GM18511 (cell line): ENCODE data around the gene B3GAT1.
"Not testable (repeated sequence)": the region's sequence is repeated elsewhere in the genome, so short reads cannot be mapped to it uniquely, and the experiment has no call there.

Source experiments
- ATAC-seq: cut with Tn5 transposase; IDR thresholded peaks from one replicate; pipeline ENCODE4 v1.9.1; 2021; ENCODE audit warnings: mild to moderate bottlenecking, moderate library complexity; ENCODE audit not compliant: unreplicated experiment

The B3GAT1 gene

DNA sequence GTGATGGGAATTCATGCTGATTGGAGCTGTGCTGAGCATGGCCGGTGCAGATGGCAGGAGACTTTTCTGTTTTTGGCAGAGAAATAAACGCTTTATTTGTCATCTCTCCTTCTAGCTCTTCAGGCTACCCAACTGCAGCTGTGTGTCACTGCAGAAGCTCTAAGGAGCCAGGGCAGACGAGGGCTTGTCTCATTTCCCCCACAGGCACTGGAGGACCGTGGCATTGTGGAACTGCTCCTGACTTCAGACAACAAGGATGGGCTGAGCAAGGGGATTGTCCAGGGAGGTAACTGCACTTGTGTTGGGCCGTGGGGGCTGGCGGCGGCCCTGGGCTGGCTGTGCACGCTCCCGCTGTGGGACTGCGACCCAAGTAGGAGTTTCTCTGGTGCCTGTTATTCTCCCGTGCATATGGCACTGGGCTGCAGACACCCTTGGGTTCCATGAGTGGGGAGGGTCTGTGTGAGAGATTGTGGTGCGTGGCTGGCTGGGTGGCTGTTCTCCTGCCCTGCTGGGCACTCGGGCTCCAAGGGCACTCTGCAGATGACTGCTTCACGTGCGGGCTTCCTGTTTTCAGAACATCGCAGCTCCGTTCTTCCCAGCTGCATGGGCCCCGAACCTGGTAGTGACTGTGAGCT, 53.1 kb downstream of the B3GAT1 start:
- ATAC-seq, result no peak

DNA sequence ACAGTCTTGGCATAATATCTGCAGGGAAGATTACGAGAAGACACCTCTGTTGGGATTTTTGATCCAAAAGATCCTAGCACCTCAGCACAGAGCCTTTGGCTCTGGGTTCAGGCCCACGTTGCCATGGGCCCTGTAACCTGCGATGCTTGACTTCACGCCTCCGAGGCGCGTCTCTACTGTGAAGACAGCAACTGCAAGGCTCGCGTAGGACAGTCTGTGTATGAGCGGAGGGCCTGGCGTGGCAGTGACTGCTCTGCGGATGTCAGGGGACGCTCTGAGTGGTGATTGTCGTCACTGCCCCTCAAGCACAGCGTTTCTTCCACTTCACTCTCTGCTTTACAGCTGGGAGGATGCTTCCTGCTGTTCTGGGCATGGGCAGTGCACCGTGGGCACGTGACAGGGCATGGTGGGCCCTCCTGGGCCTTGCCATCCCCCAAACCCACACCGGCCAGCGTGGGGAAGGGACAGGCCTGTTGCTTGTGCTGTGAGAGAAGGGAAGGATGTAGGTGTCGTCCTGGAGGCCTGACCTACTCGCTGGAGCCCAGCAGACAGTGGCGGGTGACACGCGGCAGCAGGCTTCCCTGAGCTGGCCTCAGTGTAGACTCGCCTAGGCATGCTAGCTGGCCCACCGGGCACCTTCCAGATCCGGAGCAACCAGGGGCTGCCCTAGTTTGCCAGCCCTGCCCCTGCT, 53.7 kb downstream of the B3GAT1 start:
- ATAC-seq, result no peak

DNA sequence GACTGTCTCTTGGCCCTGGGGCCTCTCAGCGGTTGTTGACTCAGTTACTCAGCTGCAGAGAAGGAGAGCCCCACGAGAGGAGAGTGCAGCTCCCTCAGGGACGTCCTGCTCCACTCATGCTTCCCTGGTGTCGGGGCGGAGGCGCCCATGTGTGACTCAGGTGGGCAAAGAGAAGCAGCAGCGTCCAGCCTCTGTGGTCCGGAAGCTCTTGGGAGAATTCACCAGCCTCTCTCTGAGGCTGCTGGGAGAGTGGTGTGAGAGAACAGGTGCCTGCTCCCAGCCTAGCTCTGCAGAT, 54.5 kb downstream of the B3GAT1 start:
- no peak for ATAC-seq

DNA sequence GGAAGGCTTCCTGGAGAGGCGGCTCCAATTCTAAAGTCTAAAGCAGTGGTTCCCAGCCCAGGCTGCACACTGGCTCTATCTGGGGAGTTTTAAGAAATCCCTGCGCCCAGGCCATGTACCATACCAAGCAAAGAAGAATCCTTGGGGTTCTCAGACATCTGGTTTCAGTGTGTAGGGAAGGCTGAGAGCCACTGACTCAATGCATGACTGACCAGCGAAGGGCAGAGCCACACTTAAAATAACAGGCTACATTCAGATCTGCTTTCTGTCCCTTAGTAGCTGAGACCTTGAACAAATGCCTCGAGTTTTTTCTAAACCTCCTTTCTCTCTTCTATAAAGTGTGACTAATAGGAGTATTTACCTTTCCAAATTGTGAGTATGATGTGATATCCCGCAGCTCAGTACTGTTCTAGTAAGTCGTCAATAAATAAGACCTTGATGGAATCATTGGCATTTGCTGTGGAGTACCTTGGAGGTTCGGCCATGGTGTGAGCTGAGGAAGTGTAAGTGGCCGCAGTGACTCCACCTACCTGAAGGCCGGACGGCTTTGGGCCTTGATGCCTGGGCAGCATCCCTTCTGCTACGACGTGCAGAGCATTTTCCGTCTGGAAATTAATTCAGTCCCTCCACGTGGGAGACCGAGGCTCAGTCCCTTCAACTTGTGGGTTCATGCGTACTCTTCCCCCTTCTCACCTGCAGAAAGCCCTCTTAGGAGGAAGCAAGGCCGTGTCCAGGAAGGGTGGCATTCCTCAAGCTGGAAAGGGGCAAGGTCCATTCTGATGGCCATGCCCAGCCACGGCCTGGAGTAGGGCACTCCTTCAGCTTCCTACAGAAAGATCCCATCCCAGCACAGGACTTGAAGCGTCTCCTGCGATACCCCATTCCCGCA, 55.1 kb downstream of the B3GAT1 start:
- ATAC-seq, result no peak

DNA sequence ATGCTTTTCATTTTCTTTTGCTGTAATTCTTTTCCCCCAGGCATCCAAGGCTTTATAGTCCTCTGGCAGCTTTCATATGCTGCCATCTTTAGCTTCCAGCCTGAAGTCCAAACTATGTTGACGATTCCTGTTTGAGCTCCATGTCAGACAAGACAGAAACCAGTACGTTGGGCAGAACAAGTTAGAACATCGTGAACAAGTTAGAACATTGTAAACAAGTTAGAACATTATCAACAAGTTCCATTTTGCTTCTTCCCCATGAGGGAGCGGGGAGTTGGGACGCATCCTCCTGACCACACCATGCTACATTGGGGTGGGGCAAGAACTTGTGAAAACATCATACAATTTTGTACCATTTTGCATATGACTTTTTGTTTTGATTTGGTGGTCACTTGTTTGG, 56.4 kb downstream of the B3GAT1 start:
- no peak for ATAC-seq

DNA sequence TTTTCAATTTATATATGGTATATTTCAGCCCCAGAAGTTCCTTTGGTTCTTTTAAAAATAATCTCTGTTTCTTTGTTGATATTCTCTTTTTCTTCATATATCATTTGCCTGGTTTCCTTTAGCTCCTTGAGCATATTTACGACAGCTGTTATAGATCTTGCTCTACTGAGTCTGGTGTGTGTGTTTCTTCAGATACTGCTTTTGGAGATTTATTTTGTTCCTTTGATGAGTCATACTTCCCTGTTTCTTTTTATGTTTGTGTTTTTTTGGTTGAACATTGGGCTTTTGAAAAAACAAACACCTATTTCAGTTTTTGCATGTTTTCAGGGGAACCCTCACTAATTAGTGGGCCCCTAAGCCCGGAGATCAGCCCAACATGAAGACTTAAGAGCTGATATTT, 56.9 kb downstream of the B3GAT1 start:
- no peak for ATAC-seq

DNA sequence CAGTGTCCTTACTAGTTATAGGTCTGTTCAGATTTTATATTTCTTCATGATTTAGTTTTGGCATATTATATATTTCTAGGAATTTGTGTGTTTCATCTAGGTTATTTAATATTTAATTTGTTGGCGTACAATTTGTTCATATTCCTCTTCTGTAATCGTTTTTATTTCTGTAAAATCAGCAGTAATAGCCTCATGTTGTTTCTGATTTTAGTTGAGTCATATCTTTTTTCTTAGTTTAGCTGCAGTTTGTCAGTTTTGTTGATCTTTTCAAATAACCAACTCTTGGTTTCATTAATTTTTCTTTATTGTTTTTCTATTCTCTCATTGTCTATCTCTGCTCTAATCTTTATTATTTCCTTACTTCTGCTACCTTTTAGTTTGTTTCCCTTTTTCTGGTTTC, 59.9 kb downstream of the B3GAT1 start:
- no peak for ATAC-seq

DNA sequence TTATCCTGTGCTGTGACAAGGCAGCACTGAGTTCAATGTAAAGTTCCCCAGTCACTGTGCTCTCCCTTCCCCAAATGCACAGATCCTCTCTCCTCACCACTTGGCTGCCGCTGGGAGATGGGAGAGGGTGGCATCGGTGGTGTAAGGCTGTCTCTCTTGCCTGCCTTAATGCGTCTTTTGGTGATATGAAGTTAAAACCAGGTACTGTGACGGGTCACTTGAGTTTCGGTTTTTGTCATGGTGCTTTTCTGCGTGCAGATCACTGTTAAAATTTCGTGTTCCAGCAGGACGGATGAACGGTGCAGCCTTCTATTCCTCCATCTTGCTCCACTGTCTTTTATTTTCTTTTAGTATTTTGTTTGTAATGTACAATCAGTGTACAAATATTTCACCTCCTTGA, 61.7 kb downstream of the B3GAT1 start:
- ATAC-seq, result no peak

DNA sequence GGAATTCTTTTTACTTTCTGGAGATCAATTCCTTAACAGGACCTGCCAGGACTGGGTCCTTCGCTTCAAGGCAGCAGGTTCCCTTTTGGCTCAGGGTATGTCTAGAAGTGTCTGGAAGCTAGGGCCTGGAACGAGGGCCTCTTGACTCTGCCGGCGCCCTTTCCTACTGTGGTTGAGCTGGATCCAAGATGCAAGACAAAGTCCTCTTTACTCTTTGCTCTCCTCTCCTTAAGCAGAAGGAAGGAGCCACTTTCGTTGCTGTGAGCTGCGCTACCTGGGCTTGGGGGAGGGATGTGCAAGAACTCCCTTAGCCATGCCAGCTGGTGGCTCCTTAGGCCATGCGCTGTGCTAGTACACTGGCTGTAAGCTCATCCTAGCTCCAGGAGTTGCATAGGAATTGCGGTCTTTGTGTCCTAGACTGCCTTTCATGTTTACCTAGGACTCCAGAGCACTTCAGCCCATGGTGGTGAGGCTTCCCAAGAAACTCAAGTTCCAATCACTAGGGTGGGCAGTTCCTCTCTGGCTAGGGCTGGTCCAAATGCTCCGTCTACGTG, 62.2 kb downstream of the B3GAT1 start:
- ATAC-seq, result no peak

DNA sequence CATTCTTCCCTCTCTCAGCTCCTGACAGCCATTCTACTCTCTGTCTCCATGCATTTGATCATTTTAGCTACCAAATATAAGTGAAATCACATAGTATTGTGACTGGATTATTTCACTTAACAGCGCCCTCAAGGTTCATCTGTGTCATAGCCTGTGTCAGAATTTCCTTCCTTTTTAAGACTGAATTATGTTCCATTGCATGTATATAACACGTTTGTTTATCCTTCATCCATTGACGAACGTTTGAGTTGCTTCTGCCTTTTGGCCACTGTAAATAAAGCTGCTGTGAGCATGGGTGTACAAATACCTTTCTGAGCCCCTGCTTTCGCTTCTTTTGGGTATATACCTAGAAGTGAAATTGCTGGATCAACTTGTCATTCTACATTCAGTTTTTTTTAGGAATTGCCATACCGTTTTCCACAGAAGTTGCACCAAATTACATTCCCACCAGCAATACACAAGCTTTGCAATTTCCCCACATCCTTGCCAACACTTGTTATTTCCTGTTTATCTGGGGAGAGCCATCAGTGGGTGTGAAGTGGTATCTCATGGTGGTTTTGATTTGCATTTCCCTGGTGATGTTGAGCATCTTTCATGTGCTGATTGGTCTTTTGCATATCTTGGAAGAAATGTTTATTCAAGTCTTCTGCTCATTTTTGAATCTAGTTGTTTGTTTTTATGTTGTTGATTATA, 62.8 kb downstream of the B3GAT1 start:
- no peak for ATAC-seq

DNA sequence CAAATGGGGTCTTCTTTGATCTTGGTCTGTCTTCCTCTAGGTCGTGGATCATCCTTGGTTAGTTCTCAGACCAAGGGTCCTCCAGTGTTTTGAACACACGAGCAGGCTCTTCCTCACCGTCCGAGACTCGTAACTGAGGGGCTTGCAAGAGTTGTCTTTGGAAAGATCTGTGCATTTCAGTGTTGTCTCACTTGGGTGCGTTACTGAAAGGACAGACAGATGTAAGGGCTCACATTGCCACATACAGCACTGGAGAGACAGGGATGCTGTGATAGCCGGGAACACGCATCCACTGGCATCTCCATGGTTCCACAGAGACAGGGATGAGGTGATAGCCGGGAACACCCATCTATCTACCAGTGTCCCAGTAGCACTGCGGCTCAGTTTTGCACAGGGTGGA, 64.6 kb downstream of the B3GAT1 start:
- no peak for ATAC-seq

DNA sequence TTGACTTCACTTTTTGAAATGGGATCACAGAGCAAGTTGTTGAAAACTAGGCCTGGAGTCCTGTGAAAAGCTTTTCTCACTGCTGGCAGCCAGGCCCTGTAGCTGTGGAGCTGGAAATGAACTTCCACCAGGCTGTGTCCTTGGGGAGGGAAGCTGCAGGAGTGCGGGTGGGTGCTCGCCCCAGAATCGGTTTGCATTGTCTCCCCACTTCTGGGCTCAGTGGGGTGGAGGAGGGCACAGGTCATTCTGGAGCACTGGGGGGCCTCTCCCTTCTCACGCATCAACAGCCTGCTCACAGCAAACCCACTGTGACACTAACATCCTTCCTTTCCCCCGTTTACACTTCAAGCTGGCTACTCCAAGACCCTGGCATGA, 65.1 kb downstream of the B3GAT1 start:
- ATAC-seq, result no peak

DNA sequence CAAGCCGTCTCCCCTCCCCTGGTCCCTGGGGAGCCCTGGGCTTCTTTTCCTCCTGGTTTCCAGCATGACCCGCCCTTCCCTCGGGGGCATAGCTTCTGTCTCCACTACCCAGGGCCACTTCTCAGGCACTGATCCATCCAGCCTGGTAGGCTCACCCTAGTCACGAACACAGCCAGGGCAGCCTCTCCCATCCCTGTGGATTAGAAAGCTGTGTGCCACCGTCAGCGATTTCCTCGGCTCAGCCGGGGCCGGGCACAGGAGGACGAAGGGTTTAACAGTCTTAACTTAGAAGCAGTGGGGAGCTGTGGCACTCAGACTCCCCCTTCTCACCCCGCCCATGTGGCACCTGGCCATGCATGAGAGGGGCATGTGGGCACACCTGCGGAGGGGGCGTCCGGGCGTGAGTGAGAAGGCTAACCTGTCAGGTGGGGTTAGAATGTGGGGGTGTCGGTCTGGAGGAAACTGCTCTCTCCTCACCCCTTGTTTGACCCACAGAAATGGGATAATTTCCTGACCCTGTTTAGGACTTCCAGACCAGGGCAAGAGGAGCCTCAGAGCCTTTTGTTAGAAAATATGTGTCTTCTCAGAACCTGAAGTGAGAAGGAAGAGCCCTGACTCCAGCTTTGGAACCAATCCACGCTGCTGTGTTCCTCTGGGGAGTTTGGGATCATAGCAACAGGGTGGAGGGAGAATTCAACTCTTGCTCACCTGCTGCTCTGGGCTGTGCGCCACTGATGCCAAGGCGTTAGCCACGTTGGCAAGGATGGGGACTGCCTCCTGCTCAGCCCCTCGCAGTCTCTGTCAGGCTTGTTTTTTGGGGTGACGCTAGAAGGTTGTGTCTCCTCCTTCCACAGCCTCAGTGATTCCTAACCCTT, 65.7 kb downstream of the B3GAT1 start:
- ATAC-seq, result no peak

DNA sequence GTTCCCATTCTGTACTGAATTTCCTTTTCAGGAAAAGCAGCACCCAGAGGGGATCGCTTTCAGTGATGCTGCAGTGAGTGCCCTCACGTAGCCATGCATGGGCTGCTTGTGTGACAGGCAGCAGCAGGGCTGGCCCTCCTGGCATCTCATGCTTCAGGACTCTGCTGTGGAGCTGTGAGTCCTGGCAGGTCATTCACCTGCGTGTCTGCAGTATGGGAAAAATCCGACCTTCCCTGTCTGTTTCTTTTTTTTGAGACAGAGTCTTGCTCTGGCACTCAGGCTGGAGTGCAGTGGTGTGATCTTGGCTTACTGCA, 66.8 kb downstream of the B3GAT1 start:
- ATAC-seq, result no peak

DNA sequence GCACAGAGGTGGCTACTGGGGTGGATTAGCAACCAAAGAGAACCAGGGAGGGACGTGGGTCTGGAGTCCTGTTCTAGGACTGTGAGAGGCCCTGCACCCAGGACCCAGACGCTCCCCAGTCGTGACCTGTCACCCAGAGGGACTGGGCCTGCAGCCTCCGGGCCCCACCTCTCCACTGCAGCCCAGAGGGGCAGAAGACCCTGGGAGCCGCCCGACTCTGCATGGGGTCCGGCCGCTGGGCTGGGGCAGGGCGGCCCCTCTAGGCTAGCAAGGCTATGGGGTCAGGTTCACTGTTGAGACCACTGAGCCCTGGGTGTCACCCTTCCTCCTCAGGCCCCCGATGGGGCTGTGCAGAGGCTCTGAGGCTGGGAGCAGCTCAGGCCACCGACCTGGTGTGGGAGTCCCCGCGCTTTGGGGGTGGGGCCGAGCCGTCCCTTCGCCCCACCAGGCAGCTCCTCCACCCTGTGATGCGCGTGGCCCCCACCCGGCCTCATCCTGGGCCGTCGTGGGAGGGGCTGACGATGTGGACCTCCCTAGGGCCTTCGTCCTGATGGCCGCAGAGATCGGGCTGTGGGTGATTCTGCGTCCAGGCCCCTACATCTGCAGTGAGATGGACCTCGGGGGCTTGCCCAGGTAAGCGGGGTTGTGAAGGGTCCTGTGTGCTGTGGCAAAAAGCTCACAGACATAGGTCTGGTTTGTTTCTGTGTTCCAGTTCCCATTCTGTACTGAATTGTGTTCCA, 67.4 kb downstream of the B3GAT1 start:
- not testable (repeated sequence) for ATAC-seq

DNA sequence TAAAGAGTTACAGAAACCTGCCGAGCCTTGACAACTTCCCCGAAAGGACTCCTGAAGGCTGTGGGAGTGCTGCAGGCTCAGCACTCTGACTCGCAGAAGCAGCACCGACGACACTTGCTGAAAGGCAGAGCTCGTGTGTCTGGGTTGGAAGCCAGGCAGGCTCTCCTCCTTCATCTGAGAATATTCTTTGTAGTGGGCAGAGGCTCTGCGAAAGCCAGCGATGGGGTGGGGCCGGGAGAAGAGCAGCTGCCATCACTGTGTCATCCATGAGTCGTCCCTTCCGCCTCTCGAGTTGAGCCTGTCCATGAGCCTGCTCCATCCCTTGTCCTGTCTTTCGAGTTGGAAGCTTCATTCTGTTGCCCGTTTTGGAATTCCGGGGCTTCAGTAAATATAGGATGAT, 68.4 kb downstream of the B3GAT1 start:
- ATAC-seq, result no peak

DNA sequence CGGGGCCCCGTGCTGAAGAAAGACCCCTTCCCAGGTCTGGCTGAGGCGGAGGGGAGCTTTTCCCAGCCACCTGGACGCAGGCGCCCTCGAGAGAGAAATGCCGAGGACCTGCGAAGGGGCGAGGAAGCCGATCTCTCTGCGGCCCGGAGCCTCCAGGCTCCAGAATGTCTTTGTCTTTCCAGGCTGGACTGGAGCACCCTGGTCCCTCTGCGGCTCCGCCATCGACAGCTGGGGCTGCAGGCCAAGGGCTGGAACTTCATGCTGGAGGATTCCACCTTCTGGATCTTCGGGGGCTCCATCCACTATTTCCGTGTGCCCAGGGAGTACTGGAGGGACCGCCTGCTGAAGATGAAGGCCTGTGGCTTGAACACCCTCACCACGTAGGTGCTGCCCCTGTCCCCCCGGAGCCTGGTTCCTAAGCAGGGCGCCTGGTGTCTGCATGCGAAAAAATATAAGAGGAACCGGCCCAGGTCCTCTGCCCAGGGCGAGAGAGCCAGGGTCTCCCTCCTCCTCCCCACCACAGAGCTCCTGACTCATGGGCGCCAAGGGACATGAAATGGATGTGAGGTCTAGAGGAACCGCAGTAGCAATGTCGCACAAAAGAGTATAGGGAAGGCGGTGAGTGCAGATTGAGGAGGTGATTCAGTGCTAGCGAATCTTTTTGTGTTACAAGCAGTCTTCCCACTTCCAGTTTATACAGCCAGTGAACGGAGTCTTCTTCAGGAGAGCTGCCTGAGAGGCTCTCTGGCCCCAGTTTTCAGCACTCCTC, 69.3 kb downstream of the B3GAT1 start:
- no peak for ATAC-seq

DNA sequence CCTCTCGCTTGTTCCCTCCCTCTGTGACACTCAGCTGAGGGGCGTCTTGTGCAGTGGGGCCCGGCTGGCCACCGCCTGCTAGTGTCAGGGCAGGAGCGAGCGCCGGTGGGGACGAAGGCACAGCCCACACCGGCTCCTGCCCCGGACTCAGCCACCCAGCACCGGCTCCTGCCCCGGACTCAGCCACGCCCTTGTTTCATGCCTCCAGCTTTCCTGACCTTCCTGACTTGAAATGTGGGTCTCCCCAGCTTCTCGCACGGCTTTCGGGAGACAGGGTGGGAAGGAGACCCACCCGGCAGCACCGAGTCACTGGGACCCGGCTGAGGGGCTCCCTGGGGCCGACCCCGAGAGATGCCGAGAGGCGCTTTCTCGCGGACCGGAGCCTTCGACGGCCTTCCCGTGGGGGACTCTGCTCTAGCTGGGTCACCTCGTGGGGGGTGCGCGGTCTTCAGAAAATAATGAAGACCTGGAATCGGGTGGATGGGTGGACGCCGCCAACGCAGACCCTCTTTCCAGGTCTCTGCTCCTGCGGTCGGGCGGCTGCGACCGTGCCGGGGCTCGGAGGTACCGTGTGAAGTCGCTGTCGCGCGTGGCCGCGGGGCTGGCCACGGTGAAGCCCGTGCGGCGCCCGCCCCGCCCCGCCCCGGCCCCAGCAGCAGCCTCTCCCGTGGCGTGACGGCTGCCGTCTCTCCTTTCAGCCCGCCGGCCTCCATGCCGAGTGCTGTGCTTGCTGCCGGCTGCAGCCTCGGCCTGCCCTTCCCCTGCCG, 70.1 kb downstream of the B3GAT1 start:
- ATAC-seq, result no peak
